OCI-M1 (cell line): ENCODE measurements around the gene PRF1.
"Not testable (repeated sequence)": the region's sequence is repeated elsewhere in the genome, so short reads cannot be mapped to it uniquely, and the experiment has no call there.

Experiments used
- DNase-seq: peaks from one replicate; lab custom pipeline; 2025; lab: John Stamatoyannopoulos, UW

PRF1 gene

DNA sequence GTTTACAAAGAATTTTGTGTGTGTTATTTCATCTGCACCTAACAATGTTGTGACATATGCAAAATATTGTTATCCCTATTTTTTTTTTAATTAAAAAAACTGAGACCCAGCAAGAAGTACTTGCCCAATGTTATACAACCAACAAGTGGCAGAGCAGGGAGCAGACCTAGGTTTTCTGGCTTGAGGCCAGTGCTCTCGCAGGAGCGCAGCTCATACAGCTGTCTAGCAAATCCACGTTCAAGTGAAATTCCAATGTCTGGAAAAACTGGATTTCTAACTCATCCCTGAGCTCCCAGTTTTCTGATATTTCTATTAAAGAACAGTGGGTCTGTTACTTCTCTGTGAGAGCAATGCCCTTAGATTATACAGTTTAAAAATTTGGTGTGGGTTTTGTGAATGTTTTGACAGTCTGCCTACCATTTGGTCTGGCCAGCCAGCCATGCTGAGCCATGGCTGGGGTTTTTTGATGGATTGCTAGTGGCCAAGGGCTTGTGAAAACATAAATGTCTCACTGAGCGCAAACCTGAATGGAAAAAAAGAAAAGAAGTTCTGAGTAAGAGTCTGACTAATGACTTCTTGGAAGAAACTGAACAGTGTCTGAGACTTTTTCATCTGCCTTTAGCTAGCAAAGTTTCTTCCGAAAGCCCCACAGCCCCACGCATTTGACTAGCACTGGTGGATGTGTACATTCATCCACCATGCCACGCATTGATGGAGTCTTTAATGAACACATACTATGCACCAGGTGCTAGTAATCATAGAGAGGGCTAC, 15.4 kb upstream of the PRF1 start:
- peak; percentile 63 for DNase-seq

DNA sequence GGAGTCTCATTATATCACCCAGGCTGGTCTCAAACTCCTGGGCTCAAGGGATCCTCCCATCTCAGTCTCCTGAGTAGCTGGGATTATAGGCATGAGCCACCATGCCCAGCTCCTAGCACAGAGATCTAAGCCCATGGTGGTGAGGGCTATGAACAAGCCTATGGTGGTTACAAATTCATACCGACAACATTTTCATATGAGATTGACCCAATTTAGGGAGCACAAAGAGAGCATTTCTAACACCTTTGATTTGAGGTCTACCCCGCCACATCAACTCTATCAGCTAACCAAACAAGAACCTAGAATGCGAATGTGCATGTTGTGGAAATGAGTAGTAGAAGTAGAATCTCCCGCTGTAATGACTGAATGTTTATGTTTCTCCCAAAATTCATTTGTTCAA, 14.2 kb upstream of the PRF1 start:
- no peak for DNase-seq

DNA sequence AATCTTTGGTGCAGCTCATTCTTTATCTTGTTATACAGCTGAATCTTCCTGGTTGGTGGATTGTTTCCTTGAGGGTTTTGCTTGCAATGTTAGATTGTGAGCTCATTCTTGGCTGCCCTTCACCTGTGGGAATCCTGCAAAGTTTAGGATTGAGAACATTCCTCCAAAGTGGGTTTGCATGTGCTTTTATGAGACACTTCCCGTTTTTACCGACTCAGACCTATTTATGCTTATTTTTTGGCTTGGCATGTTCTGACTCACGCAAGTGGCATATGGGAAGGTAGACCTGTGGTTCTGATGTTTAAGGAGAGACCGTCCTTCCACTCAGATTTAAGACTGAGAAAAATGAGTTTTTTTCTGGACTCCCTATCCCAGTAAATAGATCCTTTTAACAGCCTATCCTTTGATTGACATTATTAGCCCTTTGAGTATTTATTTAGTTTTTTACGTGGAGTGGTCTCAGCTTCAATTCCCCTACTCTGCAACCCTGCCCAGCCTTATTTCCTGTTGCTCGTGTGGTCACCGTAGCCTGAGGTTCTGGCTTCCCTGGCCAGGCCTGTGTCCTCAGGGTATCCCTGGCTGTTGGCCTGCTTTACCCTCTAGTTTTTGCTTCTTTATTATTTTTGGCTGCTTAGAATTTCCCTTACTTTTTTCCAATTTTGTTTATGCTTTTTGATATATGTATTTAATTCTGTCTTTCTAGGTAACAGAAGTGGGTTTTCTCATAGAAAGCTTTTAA, 13.4 kb upstream of the PRF1 start:
- no peak for DNase-seq

DNA sequence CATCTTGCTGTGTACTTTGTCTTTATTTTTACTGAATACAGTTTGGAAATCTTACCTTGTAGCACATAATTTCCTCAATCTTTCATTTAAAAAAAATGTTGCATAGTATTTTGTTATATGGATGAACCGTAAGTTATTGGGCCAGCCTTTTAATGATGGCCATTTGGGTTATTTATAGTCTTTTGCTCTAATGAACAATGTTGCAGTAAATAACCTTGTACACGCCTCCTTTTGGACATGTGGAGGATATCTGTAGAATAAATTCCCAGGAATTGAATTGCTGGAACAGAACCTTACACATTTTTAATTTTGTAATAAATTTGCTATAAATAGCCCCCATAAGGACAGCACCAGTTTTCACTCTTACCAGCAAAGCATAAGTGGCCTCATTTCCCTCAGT, 12.7 kb upstream of the PRF1 start:
- DNase-seq = no peak

DNA sequence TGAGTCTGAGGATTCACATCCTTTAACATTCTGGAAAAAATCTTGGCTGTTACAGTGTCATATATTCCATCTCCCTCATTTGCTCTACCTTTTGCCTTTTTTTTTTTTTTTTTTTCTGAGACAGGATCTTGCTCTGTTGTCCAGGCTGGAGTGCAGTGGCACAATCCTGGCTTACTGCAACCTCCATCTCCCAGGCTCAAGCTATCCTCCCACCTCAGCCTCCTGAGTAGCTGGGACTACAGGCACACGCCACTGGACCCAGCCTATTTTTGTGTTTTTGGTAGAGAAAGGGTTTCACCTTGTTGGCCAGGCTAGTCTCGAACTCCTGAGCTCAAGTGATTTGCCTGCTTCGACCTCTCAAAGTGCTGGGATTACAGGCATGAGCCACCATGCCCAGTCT, 11.8 kb upstream of the PRF1 start:
- DNase-seq = not testable (repeated sequence)

DNA sequence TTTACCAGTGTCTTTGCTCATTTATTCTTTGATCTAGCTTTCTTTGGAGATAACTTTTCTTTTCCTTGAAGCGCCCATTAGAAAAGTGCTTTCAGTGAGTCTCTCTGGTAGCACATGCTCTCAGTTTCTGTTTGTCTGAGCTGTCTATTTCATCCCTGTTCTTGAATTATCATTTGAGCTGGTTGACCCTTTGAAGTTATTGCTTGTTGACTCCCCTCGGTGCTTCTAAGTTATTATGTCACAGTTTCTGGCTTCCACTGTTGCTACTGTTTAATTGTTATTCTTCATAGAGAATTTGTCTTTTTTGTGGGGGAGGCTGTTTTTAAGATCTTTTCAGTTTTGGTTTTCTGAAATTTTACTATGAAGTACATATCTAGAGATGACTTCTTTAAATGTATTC, 11.4 kb upstream of the PRF1 start:
- no peak for DNase-seq

DNA sequence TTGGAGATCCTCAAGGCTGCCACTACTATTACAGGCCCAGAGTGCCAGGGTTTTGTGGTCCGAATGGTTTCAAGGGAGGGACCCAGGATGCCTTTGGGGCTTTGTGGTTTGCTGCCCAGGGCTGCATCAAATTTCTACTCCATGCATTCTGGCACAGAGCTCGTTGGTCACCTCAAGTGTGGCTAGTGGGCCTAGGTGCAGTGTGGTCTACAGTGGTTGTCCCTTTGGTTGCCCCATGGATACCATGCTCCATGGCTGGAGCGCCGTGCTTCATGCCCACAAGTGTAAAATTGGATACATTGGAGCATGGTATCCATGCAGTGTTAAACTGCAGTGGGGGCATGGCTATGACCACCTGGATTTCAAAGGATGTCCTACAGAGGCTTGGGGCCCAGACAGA, 5.4 kb upstream of the PRF1 start:
- DNase-seq = no peak

DNA sequence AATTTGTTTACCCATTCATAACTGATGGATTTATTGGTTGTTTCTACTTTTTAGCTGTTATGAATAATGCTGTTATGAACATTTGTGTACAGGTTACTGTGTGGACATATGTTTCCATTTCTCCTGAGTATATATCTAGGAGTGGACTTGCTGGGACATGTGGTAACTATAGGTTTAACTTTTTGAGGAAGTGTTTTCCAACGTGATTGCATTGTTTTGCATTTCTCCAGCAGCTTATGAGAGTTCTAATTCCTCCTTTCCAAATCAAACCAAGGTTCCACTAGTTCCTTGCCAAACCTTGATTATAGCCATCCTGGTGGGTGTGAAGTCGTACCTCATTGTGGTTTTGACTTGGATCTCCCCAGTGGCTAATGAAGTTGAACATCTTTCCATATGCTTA, 2.6 kb upstream of the PRF1 start:
- DNase-seq = peak; percentile 45

DNA sequence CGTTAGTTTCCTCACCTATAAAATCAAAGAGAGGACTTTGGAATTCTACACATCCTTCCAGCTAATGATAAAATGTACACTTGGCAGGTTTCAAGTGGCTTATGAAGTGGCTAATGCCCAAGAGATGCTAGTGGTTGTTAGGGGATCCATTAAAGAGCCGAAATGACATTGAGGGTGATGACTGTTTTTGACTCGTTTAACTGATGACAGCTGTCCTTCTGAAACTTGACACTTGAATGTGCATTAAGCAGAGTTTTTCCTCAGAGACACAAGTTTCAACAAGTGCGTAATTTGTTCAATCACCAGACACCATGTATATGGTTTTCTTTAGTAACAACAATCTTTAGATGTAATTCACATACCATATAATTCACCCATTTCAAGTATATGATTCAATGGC, 1.6 kb upstream of the PRF1 start:
- no peak for DNase-seq

DNA sequence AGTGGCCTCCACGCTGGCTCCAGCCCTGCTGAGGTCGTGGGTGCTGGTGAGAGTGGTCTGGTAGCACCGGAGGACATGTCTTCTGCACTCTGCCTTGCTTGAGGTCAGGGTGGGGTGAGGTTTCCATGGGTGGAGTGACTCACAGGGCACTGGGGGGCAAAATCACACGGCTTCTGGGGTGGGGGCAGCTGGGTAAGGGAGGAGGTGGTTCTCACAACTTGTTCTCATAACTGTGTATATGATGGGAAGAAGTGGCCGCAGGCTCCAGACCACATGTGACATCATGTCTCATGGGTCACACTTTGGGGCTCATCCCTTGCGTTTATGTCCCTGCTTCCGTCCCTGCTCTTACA, 884 bp upstream of the PRF1 start:
- DNase-seq = no peak

DNA sequence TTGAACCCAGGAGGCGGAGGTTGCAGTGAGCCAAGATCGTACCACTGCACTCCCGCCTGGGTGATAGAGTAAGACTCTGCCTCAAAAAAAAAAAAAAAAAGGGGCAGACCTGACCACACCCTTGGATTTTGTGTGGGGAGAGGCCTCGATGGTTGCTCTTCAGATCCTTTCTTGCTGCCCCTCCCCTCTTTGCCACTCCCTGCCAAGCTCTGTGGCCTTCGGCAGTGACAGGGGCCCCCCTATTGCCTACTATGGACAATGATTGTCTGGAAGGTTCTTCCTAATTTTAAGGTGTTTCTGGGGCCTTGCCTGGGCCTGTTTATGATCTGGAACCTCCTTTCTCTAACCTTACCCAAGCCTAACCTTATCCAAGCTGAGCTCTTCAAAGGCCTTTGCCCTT, 795 bp downstream of the PRF1 start:
- no peak for DNase-seq

DNA sequence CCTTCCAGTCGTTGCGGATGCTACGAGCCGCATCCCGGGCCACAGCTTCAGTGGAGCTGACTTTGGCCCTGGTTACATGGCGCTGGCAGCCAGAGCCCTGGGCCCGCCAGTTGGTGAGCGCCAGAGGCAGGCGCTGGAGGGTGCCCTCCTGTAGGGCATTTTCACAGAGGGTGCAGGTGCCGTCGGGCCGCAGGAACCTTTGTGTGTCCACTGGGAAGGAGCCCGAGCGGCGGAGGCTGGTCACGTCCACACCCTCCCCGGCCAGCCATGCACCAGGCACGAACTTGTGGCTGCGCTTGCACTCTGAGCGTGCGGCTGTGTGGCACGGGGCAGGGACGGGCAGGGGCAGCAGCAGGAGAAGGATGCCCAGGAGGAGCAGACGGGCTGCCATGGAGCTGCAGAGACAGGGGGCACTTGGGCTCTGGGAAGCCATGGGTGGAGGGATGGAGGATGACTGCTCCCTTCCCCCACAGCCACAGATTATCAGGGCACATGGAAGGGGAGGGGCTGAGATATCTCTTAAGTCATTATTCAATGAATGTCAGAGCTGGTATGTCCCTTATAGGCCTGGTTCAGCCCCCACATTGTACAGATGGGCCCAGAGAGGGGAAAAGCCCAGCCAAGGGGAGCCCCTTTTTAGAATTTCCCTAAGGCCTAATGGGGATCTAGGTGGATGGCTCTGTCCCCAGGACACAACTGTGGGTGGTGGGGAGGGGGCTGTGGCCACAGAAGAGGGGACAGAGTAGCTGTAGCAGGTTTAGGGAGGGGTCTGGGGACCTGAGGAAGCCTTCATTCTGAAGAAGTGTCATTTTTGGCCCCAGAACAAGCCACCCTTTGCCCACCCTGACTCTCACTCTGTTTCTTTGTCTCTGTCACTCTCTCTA, 1.8 kb downstream of the PRF1 start:
- DNase-seq = peak; percentile 32

DNA sequence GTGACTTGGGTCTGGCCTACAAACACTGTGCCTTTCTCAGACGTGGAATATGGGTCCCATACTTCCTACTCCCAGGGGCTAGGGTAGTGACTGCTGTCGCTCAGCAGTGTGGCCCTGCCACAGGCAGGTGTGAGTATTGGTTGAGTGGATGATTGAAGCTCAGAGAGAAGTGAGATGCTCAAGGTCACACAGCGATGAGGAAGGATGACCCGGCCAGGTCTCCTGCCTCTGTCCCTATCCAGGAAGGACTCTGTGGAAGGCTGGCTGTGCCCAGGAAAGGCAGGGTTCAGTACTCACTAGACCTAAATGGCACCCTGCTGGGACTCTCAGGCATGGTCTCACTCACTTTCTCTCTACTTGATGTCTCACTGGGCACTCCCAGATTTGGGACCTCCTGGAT, 2.8 kb downstream of the PRF1 start:
- DNase-seq = no peak

DNA sequence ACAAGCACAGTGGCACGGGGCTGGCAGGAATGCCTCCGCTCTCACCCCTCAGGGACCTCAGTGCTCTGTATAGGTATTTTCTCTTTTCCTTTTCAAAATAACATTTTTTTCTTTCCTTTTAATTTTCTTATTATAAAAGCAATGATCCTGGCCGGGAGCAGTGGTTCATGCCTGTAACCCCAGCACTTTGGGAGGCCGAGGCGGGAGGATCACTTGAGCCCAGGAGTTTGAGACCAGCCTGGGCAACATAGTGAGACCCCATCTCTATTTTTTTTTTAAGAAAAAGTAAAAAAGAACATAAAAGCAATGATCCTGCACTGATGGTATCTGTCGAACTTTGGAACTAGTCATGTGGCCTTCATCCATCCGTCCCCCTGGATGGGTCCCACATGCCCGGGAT, 3.2 kb downstream of the PRF1 start:
- no peak for DNase-seq

DNA sequence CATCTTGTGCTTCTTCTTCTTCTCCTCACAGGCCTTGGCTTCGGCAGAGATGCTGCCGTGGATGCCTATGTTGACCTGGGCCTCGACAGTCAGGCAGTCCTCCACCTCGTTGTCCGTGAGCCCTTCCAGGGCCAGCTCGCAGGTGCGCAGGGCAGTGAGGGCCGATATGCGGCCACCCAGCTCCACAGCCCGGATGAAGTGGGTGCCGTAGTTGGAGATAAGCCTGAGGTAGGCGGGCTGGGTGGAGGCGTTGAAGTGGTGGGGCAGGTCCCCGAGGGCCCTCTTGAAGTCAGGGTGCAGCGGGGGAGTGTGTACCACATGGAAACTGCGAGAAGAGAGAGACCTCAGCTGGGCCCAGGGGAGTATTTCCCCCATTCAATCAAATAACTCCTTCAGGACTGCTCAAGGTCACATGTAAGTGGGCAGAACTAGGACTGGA, 3.7 kb downstream of the PRF1 start:
- no peak for DNase-seq

DNA sequence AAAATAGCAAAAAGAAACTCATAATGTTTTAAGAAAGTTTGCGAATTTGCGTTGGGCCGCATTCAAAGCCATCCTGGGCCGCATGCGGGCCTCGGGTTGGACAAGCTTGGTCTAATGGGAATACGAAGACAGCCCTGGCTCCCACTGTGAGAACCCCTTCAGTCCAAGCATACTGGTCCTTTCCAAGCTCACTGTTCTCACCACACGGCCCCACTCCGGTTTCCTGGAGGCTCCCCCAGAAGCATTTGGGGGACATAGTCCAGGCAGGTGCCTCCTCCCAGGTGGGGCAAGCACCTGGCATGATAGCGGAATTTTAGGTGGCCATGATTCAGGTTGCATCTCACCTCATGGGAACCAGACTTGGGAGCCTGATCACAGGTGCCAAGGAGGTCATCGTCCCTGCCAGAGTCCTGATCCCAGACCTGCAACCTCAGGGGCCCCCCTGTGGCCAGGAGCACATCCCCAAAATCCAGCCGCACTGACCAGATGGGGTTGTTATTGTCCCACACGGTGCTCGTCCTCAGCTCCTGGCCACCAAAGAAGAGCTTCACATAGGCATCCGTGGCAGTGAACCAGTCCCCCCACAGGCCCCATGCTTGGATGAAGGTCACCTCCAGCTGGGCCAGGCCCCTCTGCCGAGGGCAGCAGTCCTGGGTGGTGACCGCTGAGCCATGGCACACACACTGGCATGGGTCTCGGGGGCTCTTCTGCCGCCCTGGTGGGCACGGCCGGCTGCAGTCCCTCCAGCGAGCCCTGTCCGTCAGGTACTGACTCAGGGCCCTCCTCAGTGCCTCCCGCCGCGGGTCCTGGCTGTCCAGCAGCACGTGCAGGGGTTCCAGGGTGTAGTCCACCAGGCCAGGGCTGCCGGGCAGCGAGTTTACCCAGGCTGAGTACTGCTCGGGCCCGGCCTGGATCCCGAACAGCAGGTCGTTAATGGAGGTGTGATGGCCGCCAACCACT, 4.4 kb downstream of the PRF1 start:
- DNase-seq = no peak

DNA sequence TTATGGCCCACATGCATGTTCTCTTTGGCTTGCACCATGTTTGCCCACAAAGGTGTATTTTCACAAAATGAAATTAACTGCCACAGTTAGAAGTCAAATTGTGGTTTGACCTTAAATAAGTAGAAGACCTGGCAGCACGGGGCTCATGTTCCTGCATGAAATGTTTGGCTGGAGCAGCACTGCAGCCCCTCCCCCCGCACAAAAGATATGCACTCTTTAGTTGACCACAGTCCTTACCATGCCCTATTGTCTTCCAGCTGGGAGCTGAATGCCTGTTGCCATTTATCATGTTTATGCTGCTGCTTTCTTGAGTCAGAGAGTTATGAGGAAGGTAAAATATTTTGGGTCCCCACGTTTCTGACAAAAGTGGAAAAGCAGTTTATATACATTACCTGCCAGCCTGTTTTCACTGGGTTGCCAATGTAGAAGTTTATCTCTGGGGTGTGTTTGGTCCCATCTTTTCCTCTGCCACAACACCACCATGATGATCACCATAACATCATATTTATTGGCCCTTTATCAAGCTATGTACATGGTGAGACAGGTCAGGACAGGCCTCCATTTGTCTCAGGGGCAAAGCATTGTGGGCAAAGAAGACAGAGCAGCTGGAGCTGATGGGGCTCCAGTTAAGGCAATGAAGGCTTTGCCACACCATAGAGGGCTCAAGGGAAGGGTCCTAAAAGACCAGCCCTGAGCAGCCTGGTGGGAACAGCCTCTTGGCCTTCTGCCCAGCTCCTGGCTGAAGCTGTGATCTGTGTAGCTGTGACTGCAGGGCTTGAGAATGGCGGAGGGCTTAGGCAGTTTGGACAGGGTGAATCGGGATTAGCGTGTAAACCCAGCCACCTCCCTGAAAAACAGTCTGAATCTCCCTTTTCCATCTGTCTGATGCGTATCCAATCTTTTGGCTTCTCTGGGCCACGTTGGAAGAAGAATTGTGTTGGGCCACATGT, 5.4 kb downstream of the PRF1 start:
- no peak for DNase-seq

DNA sequence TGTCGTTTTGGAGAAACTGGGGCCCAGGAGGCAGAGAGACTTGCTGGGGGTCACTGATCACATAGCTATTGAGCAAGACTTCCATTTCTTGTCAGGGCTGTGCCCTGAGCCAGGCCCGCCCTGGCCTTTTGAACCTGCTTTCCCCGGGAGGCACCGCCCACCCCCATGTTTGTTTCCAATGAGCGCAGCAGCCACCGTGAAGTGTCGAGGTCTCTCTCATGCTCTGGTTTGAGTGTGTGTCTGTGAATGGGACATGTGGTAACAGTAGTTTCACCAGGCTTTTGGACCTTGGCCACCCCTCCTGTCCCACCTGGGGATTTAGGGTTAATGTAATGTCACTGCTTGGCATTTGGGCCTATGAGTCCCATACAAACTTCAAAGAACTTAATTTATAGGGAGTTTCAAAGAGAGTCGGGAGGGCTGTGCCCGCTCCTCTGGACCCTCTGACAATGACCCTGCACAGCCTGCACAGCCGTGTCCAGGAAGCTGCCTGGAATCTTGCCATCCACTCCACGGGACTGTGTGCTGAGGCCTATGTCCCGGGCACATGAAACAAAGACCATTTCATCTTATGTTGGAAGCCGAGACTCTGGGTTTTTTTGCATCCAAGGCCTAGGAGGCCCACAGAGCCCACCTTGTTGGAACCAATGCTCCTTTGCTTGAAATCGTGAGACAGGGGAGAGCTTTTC, 6.3 kb downstream of the PRF1 start:
- DNase-seq = no peak

DNA sequence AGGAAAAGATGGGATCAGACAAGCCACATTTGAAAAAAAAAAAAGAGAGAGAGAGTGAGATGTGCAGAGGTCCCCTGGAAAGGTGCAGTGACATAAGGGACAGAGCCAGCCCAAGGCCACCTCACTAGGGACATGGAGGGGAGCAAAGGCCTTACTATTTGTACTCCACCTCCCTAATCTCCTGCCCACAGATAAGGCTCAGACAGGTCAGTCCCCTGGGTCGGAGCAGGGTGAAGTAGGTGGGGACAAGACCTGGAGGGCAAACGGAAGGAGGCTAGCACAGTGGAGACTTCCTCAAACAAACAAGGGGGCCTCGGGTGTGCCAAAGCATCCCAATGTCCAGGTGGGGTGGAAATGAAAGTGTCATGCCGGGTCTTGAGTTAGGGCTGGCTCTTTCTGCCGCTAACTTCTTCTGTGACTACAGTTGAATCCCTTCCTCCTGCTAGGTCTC, 7.0 kb downstream of the PRF1 start:
- DNase-seq = no peak

DNA sequence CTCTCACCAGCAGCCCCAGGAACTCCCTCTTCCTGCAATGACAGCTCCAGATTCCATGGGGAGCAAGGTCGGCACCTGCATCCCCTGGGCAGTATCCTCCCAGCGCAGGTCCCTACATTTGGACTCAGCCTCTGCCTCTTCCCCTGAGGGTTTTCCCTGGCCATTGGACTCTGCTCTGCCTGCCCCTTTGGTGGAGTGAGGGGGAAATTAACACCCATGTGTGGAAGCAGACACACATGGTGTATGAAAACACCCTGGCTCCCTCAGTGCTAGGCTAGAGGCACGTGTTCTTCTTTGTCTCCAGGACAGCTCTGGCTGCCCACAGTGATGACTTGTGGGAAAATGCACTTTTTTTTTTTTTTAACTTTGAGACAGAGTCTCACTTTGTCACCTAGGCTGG, 8.4 kb downstream of the PRF1 start:
- no peak for DNase-seq
